ENCODE results near the gene PPFIBP1.

DNA sequence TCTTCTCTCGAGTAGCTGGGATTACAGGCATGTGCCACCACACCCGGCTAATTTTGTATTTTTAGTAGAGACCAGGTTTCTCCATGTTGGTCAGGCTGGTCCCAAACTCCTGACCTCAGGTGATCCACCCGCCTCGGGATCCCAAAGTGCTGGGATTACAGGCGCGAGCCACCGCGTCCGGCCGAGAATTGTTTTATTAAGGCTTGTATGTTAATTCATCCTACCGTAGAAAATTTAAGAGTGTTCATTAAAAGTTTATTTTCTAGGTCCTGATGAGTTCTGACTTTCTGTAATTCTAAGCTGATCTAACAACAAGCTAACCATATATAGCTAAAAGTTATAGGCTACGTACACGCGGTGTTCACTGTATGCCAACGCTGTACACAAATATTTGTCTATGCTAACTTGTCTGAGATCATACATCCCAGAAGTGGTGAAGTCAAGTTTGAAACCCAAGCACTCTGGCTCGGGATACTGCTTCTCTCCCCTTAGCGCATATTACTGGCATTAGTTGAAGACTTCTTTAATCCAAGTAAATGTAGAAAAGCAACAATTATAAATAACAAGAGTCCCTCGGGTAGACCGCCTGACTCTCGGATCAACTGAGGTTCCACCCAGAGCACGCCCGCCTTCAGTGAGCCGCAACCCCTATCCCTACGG is 186.1 kb downstream of the PPFIBP1 start:
- TF ChIP-seq, protein P1, sequence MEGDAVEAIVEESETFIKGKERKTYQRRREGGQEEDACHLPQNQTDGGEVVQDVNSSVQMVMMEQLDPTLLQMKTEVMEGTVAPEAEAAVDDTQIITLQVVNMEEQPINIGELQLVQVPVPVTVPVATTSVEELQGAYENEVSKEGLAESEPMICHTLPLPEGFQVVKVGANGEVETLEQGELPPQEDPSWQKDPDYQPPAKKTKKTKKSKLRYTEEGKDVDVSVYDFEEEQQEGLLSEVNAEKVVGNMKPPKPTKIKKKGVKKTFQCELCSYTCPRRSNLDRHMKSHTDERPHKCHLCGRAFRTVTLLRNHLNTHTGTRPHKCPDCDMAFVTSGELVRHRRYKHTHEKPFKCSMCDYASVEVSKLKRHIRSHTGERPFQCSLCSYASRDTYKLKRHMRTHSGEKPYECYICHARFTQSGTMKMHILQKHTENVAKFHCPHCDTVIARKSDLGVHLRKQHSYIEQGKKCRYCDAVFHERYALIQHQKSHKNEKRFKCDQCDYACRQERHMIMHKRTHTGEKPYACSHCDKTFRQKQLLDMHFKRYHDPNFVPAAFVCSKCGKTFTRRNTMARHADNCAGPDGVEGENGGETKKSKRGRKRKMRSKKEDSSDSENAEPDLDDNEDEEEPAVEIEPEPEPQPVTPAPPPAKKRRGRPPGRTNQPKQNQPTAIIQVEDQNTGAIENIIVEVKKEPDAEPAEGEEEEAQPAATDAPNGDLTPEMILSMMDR (IDR thresholded peaks at IDR 0.05) = no peak
- no peak for TF ChIP-seq POLR2A (IDR thresholded peaks at IDR 0.05)

All from lower leg skin (tissue), 3 donors.